Stimulated activated CD8-positive, alpha-beta memory T cell treated with anti-CD3 and anti-CD28 coated beads, Interleukin-7, amount 100 ng/mL, for 24 hours (primary cell): ENCODE results near the gene IQSEC2.

Source experiments
- DNase-seq: peaks from one replicate; pipeline ENCODE4 v3.0.0-alpha.2; 2020; ENCODE audit warnings: low read depth

IQSEC2 gene

GRCh38 chrX:53305219-53305995 lies 24.0 kb upstream of the IQSEC2 start:
- DNase-seq, result no peak

DNA sequence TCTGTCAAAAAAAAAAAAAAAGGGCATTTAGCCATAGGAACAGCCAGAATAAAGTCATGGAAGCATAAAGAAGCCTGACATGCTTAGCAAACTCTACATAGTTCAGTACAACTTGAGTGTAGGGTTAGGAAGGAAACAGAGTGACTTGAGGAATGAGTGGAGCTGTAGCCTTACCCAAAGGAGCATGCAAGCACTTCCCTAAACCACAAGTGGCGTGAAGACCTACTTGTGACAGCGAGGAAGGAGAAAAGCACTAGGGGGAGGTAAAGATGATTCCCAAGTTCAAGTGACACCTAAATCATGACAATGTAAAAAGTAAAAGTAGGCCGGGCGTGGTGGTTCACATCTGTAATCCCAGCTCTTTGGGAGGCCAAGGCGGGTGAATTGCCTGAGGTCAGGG lies 21.8 kb upstream of the IQSEC2 start:
- DNase-seq, result no peak

DNA sequence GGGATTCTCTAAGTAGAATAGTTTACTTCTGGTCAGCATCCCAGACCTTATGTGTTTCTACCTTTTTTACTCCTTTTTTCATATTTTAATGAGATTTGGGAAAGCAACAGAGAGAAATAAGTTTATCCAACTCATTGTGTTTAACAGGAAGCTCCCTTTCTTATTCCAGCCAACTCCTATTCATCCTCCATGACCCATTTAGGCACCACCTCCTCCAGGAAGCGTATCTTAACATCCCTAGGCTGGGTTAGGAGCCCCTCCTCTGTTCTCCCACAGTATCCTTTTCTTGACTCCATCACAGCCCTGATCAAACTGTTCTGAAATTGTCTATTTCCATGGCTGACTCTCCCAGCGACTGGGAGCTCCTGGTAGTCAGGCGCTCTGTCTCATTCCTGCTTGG lies 18.8 kb upstream of the IQSEC2 start:
- no peak for DNase-seq

DNA sequence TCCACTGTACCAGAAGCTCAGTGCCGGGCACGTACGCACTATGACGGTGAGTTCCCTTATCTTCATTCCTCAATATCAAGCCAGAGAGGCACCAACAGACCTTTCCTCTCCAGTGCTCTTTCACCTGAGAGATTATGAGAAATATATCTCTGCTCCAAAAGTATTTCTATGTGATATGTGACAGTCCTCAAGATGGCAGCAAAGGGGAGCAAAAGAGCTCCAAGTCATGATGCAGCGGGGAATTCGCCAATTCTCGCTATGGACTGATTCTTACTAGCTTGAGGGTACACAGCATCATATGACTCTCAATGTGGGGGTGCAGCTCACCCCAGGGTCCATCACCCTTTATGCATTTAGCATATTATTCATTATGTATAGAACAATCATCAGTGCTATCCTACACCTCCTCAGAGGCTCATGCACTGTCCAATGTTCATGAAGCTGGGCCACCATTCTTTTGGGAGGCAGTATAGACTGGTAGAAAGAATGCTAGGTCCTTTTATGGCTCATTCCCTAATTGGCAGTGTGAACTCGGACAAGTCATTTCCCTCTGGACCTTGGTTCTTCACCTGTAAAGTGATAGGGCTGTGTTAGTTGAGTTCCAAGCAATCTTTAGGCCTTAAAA lies 12.8 kb upstream of the IQSEC2 start:
- no peak for DNase-seq

GRCh38 chrX:53291596-53291995 lies 10.2 kb upstream of the IQSEC2 start:
- DNase-seq, result no peak

DNA sequence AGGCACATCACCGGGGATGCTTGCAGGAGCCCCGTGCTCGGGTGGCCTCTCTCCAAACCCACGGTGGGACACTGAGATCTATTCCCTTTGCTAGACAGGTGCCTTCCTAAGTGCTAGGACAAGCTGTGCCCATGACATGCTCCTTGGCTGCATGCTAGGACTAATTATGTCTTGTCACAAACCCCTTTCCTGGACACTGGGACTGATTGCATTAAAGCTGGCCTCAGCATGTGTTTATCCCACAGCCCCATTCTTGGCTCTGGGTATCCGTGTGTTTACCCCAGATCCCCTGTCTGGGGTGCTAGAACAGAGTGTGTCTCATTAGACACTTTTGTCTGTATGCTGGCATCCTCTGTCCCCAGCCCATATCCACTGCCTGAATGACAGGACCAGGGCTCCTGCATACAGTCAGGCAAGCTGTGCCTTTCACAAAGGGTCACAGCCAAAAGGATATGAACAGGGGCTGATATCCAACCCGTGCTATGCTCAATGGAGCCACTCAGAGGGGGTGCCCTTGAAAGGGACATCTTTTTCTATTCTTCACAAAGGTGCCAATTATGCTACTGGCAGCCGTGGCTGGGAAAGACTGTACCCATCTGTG lies 9.2 kb upstream of the IQSEC2 start:
- no peak for DNase-seq

DNA sequence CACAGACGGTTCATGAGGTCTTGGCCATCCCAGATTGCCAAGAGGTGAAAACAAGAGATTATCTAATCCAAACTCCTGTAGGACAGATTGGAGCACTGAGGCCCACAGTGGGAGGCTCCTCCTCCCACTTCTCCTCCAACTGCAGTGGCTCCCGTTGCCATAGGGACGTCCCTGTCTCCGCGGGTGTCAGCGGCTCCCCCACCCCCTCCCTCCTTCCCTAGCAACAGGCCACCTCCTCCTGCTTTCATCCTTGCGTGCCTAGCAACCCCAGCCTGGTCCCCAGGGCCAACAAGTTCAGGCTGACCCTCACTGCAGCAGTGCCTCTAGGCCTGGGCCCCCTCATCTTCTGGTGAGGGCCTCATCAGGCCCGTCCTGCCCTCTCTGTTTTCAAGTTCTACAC lies 6.8 kb upstream of the IQSEC2 start:
- no peak for DNase-seq

GRCh38 chrX:53287493-53288138 lies 6.2 kb upstream of the IQSEC2 start:
- DNase-seq, result no peak

GRCh38 chrX:53286171-53286570 lies 4.8 kb upstream of the IQSEC2 start:
- DNase-seq, result no peak

GRCh38 chrX:53285591-53285990 lies 4.2 kb upstream of the IQSEC2 start:
- no peak for DNase-seq

GRCh38 chrX:53284684-53285447 lies 3.5 kb upstream of the IQSEC2 start:
- DNase-seq, result no peak

GRCh38 chrX:53283567-53283966 lies 2.2 kb upstream of the IQSEC2 start:
- no peak for DNase-seq

DNA sequence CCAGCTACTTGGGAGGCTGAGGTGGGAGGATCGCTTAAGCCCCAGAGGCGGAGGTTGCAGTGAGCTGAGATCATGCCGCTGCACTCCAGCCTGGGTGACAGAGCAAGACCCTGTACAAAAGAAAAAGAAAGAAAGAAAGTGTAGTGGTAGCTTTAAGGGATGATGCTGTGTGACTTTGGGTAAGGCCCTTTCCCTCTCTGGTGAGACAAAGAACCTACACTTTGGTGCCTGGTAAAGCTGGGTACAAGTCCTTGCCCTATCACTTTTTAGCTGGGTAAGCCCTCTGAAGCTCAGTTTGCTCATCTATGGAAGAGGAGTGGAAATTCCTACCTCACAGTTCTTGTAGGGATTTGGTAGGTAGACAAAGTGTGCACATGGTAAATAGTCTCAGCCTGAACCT lies 1.7 kb upstream of the IQSEC2 start:
- DNase-seq, result no peak

DNA sequence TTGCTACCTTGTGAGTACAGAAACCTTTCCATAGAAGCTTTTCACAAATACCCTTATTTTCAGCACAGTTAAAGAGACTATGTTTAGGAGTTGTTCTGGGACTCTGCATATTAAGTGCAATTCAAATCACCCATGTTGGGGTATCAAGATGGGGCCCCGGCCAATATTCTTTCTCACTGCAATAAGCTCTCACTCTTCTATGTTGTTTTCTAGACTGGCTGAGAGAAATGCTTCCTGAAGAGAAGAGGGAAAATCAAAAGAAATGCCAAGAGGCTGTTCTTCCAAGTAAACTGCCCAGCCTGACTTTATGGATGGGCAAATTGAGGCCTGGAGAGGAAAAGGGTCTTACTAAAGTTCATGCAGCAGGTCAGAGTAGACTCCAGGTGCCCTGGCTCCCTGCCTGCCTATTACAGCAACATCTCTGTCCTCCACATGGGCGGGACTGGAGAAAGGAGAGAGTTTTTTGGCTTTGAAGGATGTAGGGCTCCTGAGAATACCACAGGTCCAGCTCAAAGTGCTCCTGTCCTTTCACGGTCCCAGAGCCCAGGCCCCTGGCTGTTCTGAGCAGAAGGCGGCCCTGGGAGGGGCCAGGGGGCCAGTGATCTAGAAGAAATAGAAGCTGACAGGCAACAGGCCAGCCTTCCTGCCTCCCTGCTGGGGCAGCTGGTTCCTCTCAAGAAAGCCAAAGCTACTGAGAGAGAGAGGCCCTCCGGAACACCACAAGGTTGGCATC lies 745 bp upstream of the IQSEC2 start:
- no peak for DNase-seq

- no peak for DNase-seq
Measured at GRCh38 chrX:53280331-53281320, 758 bp downstream of the IQSEC2 start.

GRCh38 chrX:53279296-53280237 lies 1.8 kb downstream of the IQSEC2 start:
- no peak for DNase-seq

- no peak for DNase-seq
Measured at GRCh38 chrX:53272808-53273337, 8.5 kb downstream of the IQSEC2 start.

- no peak for DNase-seq
Measured at GRCh38 chrX:53269536-53270107, 11.8 kb downstream of the IQSEC2 start.
